Activated T-cell treated with anti-CD3 and anti-CD28 coated beads, Interleukin-2, amount 50 U/mL, for 24 hours (primary cell): ENCODE measurements around the gene MCF2.

Experiments used
- DNase-seq: peaks from one replicate; pipeline ENCODE4 v3.0.0-alpha.2; 2020
- H3K27ac Mint-ChIP-seq: 2 replicates; pipeline ENCODE4 v1.8.0; 2020; ENCODE audit warnings: mild to moderate bottlenecking, mixed read lengths
- H3K27me3 Mint-ChIP-seq: 2 replicates; pipeline ENCODE4 v1.8.0; 2020; ENCODE audit warnings: mixed read lengths
- H3K36me3 Mint-ChIP-seq: 2 replicates; pipeline ENCODE4 v1.8.0; 2020; ENCODE audit warnings: low read depth, mixed read lengths
- H3K4me1 Mint-ChIP-seq: 2 replicates; pipeline ENCODE4 v1.8.0; 2020; ENCODE audit warnings: low read depth, mixed read lengths
- H3K4me3 Mint-ChIP-seq: 2 replicates; pipeline ENCODE4 v1.8.0; 2020; ENCODE audit warnings: mild to moderate bottlenecking, moderate library complexity, mixed read lengths
- H3K9me3 Mint-ChIP-seq: 2 replicates; pipeline ENCODE4 v1.8.0; 2020; ENCODE audit warnings: mixed read lengths

MCF2 gene

DNA sequence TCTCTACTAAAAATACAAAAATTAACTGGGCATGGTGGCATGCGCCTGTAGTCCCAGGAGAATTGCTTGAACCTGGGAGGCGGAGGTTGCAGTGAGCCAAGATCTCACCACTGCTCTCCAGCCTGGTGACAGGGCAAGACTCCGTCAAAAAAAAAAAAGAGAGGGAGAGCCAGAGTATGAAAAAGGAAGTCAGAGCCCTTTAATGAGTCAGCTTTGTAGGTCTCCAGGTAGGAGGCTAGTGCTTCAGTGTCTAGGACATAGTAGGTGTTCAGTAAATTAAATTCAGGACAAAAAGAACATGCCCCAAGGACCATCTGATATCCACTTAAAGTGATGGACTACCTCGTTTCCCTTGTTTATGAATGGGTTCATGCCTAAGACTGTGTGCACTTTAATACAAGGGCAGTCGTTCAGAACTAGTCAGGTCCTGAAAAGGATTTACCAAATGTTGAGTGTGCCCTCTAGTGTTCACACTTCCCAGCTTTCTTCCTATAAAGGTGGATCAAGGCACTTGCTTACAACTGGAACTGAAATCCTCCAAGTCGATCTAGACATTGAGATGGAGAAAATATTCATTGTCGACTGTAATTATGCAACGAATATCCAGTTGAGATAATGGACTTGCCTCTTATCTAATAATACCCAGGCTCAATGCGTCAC, 148.5 kb downstream of the MCF2 start:
- Mint-ChIP-seq H3K4me1 (no peaks in the 10 kb centered on the region), H3K4me3 (no peak overlapping the region), H3K9me3 (no peaks in the 10 kb centered on the region), H3K27ac (no peak overlapping the region), H3K36me3 (no peaks in the 10 kb centered on the region), H3K27me3 (peaks cover 42% of the 10 kb centered on the region)
- DNase-seq, result no peak

DNA sequence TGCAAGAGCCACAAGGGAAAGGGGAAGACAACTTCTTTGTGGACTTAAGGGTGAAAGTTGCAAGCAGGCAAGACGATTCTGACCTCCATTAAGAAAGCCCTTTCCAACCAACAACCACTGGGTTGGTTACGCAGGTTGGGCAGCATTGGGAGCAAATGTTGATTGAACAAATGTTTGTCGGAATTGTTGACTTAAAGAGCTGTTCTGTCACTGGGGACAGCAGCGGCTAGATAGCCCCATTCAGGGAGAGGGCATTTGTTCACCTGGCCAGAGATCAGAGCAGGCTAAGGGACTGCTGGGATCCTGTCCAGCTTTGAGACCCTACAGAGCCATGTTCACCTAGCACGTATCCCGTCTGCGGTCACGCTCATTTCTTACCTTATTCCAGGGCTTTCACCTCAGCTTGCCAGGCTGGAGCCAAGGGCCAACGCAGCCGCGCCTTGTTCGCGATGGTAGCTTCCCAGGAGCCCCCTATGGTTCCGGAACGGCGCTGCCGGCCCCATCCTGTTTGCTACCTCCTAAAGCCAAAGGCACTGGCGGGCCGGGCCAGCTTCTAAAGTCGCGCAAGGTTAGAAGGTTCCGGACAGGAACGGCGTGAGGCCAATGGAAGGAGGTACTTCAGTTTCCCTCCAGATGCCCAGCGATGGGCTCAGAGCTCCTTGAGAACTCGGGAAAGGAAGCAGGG, 152.8 kb downstream of the MCF2 start:
- H3K36me3 Mint-ChIP-seq, result no peaks in the 10 kb centered on the region
- peaks cover 9% of the 10 kb centered on the region for H3K4me1 Mint-ChIP-seq
- H3K27ac Mint-ChIP-seq, result no peak overlapping the region
- H3K9me3 Mint-ChIP-seq, result no peaks in the 10 kb centered on the region
- no peak overlapping the region for H3K4me3 Mint-ChIP-seq
- DNase-seq, result no peak
- peaks cover 63% of the 10 kb centered on the region for H3K27me3 Mint-ChIP-seq

DNA sequence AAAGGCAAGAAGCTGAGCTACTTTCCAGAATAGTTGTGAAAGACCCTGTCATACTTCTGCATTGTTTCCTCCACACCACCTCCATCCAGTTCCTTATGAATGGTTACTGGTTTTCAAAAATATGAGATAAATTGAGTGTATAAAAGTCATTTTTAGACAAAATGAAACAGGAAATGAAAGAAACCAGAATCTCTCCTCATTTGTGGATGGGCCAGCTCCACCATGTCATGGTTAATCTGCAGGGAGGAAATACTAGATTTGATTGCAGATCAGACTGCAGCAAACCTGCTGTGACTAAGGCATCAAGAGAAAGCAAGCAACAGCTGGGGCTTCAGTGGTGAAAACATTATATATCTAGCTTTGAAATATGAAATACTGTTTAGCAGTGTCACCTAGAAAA, 153.6 kb downstream of the MCF2 start:
- no peak overlapping the region for H3K4me3 Mint-ChIP-seq
- DNase-seq, result no peak
- no peak overlapping the region for H3K27ac Mint-ChIP-seq
- peaks cover 55% of the 10 kb centered on the region for H3K27me3 Mint-ChIP-seq
- peaks cover 9% of the 10 kb centered on the region for H3K4me1 Mint-ChIP-seq
- H3K9me3 Mint-ChIP-seq, result no peaks in the 10 kb centered on the region
- no peaks in the 10 kb centered on the region for H3K36me3 Mint-ChIP-seq

DNA sequence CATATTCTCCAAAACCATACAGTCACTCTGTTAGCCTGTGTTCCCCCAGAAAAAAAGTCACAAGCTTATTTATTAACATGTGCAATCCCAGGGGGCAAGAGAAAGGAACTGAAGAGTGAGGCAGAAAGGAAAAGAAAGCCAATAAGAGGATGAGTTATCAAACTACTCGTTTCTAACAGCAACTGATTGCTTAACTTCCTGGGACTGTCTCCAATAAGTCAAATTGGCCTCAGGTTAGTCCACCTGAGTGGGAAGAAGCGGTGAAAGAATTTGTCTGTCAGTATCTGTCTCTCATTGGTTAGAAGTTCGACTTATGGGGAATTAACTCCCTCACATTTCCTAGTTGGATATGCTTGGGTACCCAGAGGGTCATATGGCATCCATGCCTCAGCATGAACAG, 163.4 kb downstream of the MCF2 start:
- H3K36me3 Mint-ChIP-seq, result no peaks in the 10 kb centered on the region

DNA sequence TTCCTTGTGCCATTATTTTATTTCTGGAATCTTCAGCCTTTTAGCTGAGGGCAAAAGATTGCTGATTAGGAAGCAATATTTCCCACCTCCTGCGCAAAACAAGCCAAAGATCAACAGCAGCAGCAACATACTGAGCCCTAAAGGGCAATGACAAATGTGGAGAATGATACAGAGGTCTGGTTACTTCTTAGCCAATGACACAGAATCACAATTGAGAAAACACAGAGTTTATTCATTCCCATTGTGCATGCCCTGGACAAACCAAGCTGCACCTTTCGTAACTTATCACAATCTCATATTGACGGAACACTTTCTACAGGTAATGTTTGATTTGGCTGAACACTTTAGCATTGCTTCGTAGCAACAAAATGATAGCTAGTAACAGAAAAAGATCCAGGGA, 164.0 kb downstream of the MCF2 start:
- DNase-seq, result no peak
- no peak overlapping the region for H3K27ac Mint-ChIP-seq
- peaks cover 37% of the 10 kb centered on the region for H3K27me3 Mint-ChIP-seq
- no peaks in the 10 kb centered on the region for H3K36me3 Mint-ChIP-seq
- no peaks in the 10 kb centered on the region for H3K4me1 Mint-ChIP-seq
- no peaks in the 10 kb centered on the region for H3K9me3 Mint-ChIP-seq
- no peak overlapping the region for H3K4me3 Mint-ChIP-seq

More for the DNA sequence above, 163.4 kb downstream of the MCF2 start:
- Mint-ChIP-seq H3K9me3 (no peaks in the 10 kb centered on the region), H3K27ac (no peak overlapping the region), H3K4me3 (no peak overlapping the region), H3K4me1 (no peaks in the 10 kb centered on the region), H3K27me3 (peaks cover 37% of the 10 kb centered on the region)
- DNase-seq, result no peak

DNA sequence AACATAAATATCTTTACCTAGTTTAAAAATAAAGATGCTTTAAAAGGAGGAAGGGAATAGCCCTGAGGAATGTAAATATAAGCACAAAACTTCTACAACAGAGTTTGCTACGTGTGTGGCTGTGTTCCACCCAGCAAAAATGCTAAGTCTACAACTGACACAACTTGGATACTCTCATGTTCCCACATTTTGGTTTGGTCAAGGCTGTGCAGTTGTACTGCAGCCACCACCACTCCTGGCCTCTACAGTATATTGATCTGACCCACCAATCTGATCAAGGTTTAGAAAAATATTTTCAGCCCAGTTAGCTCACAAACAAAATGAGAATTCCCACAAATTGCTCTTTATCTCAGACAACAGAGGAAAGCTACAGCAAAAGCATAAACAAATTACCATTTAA, 165.3 kb downstream of the MCF2 start:
- H3K27me3 Mint-ChIP-seq, result peaks cover 41% of the 10 kb centered on the region

DNA sequence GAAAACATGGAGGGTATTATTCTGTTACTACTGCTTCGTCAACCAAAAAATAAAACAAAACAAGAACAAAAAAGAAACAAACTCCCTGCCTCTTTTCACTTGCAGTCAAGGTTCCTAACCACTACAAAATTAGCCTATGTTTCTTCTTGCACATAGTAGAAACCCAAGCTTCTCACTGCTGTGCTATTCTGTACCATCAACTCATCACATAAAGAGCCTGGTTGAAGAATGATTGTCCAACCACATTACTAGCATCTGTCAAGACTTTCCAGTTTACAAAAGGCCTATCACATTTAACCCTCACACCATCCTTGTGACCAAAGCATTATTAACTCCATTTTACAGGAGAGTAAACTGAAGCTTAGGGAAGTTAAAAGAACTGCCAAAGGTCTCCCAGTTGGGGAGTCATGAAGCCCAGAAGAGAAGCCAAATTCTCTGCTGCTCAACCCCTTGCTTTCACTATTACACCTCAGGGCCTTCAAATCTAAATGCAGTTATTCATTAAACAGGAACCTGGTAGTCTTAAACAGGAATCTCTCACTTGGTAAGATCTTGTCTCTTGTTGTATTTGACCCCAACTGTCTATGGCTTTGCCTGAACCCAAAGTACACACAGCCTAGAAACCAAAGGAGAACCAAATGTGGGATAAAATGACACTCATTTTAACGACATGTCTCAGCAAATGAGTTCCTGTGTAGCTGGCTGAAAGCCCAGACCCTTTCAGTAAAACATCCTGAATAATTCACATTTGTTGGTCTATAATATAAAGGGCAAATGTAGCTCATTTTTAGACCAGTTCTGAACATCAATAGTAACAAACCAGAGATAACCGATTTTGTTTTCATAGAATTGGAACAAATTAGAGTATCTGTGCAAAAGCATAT, 168.8 kb downstream of the MCF2 start:
- no peak for DNase-seq
- H3K27me3 Mint-ChIP-seq, result peaks cover 37% of the 10 kb centered on the region
- H3K36me3 Mint-ChIP-seq, result no peaks in the 10 kb centered on the region
- H3K4me3 Mint-ChIP-seq, result no peak overlapping the region
- no peak overlapping the region for H3K27ac Mint-ChIP-seq
- H3K9me3 Mint-ChIP-seq, result no peaks in the 10 kb centered on the region
- H3K4me1 Mint-ChIP-seq, result no peaks in the 10 kb centered on the region

More for the DNA sequence above, 165.3 kb downstream of the MCF2 start:
- Mint-ChIP-seq H3K4me1 (no peaks in the 10 kb centered on the region), H3K4me3 (no peak overlapping the region), H3K36me3 (no peaks in the 10 kb centered on the region), H3K9me3 (no peaks in the 10 kb centered on the region), H3K27ac (no peak overlapping the region)
- DNase-seq, result no peak

DNA sequence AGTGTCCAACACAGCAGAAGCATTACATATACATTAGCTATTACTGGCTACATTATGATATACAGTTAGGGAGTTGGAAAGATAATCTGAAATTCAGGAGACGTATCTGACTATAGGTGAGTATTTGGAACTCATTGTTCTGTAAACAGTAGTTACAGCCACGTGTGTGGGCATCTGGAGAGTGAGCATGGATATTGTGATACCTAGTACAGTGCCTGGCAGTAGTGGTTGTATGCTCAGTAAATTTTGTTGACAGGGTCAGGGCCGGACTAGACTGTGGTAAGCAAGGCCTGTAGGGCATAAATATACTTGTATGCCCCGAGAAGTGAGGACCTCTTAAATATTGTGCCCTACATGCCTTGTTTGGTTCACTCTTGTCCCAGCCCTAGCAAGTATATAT, 174.5 kb downstream of the MCF2 start:
- DNase-seq, result no peak
- Mint-ChIP-seq H3K36me3 (no peaks in the 10 kb centered on the region), H3K4me1 (no peaks in the 10 kb centered on the region), H3K9me3 (no peaks in the 10 kb centered on the region), H3K4me3 (no peak overlapping the region), H3K27ac (no peak overlapping the region), H3K27me3 (peaks cover 4% of the 10 kb centered on the region)

DNA sequence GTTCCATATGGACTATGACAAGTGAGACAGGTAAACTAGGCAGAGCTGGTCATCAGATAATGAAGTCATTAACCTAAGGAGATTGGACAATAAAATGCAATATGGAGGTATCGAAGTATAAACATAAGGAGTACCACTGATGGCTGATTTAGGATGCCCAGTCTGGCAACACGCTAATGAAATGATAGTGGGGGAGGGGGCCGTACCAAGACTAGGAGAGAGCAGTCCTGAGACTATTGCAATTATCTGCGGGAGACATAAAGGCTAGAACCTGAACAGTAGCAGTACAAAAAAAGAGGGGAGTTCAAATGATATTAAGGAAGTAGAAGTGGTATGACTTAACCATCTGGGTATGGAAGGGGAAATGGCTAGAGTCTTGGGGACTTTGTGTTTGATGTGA, 175.1 kb downstream of the MCF2 start:
- H3K27me3 Mint-ChIP-seq, result peaks cover 3% of the 10 kb centered on the region
- H3K27ac Mint-ChIP-seq, result no peak overlapping the region
- H3K36me3 Mint-ChIP-seq, result no peaks in the 10 kb centered on the region
- H3K4me1 Mint-ChIP-seq, result no peaks in the 10 kb centered on the region
- no peaks in the 10 kb centered on the region for H3K9me3 Mint-ChIP-seq
- no peak overlapping the region for H3K4me3 Mint-ChIP-seq
- DNase-seq, result no peak
